ENCODE data around the gene APBB3. TPM values are rescaled to one million over a fixed set of nuclear protein-coding genes. Genes with fewer than 3 reads are reported as not detected.

Gene APBB3
- total and polyA plus RNA-seq, 9 of the 15 experiments (the other 6 are each of a cell fraction or from before 2014, with no cell fraction given) = 0.17 to 24.3 (median 9.5) TPM

- TF ChIP-seq NR1H2 (CRISPR knock-in tag; IDR thresholded peaks at IDR 0.05) (no peak), TAF7 (tag; IDR thresholded peaks at IDR 0.05) (peak; percentile 76), RREB1 (CRISPR knock-in tag; IDR thresholded peaks at IDR 0.05) (0 out of 2 replicates have a peak, but pooled peaks have one; percentile 61), JUN (IDR thresholded peaks at IDR 0.05; ENCODE audit: borderline replicate concordance, low read depth, low read length) (no peak), JUN (CRISPR knock-in tag; IDR thresholded peaks at IDR 0.05; ENCODE audit: borderline replicate concordance) (0 out of 2 replicates have a peak, but pooled peaks have one; percentile 67), HDAC1 (IDR thresholded peaks at IDR 0.05) (peak in 1 of 2 experiments; percentile 74; a peak in 1 of 4 replicates), TAF9B (IDR thresholded peaks at IDR 0.05; ENCODE audit: partially characterized antibody) (peak; percentile 86), NRF1 (conservative IDR thresholded peaks at IDR 0.05 in 1 of 2, IDR thresholded peaks at IDR 0.05 in 1 of 2) (peak in 1 of 2 experiments; percentile 44; a peak in 1 of 4 replicates), JUNB (CRISPR knock-in tag; conservative IDR thresholded peaks at IDR 0.05) (no peak), THRB (CRISPR knock-in tag; conservative IDR thresholded peaks at IDR 0.05) (0 out of 2 replicates have a peak, but pooled peaks have one; percentile 5), RHOXF2B (CRISPR knock-in tag; conservative IDR thresholded peaks at IDR 0.05) (peak; percentile 15; the same call in 1 of the 2 replicates), CBFA2T2 (conservative IDR thresholded peaks at IDR 0.05) (no peak)
- TF ChIP-seq, protein P1, sequence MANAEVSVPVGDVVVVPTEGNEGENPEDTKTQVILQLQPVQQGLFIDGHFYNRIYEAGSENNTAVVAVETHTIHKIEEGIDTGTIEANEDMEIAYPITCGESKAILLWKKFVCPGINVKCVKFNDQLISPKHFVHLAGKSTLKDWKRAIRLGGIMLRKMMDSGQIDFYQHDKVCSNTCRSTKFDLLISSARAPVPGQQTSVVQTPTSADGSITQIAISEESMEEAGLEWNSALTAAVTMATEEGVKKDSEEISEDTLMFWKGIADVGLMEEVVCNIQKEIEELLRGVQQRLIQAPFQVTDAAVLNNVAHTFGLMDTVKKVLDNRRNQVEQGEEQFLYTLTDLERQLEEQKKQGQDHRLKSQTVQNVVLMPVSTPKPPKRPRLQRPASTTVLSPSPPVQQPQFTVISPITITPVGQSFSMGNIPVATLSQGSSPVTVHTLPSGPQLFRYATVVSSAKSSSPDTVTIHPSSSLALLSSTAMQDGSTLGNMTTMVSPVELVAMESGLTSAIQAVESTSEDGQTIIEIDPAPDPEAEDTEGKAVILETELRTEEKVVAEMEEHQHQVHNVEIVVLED (CRISPR knock-in tag; IDR thresholded peaks at IDR 0.05) = 0 out of 2 replicates have a peak, but pooled peaks have one; percentile 39
- TF ChIP-seq, protein P2, sequence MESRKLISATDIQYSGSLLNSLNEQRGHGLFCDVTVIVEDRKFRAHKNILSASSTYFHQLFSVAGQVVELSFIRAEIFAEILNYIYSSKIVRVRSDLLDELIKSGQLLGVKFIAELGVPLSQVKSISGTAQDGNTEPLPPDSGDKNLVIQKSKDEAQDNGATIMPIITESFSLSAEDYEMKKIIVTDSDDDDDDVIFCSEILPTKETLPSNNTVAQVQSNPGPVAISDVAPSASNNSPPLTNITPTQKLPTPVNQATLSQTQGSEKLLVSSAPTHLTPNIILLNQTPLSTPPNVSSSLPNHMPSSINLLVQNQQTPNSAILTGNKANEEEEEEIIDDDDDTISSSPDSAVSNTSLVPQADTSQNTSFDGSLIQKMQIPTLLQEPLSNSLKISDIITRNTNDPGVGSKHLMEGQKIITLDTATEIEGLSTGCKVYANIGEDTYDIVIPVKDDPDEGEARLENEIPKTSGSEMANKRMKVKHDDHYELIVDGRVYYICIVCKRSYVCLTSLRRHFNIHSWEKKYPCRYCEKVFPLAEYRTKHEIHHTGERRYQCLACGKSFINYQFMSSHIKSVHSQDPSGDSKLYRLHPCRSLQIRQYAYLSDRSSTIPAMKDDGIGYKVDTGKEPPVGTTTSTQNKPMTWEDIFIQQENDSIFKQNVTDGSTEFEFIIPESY (CRISPR knock-in tag; IDR thresholded peaks at IDR 0.05) = peak; percentile 20; the same call in 1 of the 2 replicates
- TF ChIP-seq, protein P3, sequence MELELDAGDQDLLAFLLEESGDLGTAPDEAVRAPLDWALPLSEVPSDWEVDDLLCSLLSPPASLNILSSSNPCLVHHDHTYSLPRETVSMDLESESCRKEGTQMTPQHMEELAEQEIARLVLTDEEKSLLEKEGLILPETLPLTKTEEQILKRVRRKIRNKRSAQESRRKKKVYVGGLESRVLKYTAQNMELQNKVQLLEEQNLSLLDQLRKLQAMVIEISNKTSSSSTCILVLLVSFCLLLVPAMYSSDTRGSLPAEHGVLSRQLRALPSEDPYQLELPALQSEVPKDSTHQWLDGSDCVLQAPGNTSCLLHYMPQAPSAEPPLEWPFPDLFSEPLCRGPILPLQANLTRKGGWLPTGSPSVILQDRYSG (tag; conservative IDR thresholded peaks at IDR 0.05; ENCODE audit: low read depth) = 0 out of 2 replicates have a peak, but pooled peaks have one; percentile 29
Measured at GRCh38 chr5:140557136-140557805, 7.1 kb downstream of the APBB3 start, which contains the start of gene SRA1 (continued).

Measured in K562 (cell line).